GM15510 (cell line): ENCODE measurements around the gene VWA3A.

Source experiments
- POLR2A ChIP-seq: IDR thresholded peaks from 3 replicates; pipeline ENCODE4 v1.6.1; 2011; ENCODE audit warnings: borderline replicate concordance; ENCODE audit not compliant: insufficient read length; ENCODE audit errors: extremely low read depth

VWA3A gene

DNA sequence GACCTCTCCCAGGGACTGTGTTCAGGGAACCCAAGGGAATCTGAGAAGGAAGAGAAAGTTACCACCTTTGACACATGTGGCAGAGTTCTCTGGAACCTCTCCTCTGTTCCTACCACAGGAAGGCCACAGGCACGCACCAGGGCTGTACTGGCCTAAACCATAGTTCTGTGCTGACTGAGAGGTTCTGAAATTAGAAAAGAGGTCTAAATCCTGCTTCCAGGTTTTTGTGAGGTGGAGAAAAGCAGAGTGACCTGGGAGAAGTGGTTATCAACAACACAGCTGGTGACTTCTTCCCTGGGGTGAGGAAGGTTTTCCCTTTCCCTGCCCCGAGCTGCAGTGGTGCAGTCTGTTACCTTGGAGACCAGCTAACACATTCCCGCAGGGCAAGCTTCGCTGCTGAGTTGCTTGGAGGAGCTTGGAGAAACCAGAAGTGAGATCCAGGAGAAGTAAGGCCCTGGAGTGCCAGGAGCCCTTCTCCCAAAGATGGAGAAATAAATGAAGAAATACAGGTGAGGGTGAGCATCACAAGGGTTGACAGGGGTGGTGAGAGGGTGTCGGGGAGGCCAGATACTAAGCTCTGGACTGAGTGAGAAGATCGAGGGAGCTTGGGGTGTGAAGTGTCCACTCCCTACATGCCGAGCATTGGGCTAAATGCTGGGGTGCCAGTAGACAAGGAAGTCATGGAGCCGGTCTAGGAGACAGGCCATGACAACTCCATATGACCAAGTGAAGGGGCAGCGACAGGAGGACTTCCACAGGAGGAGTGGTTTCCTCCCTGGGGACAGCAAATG, at the start of gene VWA3A:
TSS of gene VWA3A (plus strand) at position 399 of the 791 bp plus-strand sequence. CDS start at position 496, 97 bp downstream.
- TF ChIP-seq POLR2A = no peak

DNA sequence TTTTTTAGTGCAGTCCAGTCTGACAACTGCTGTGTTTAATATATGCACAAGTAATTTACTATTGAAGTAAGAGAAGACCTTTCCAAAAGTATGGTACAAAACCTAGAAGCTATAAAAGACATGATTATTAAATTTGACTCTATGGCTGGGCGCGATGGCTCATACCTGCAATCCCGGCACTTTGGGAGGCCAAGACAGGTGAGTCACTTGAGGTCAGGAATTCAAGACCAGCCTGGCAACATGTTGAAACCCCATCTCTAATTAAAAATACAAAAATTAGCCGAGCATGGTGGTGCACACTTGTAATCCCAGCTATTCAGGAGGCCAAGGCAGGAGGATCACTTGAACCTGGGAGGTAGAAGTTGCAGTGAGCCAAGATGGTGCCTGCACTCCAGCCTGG, 41.4 kb upstream of the VWA3A start:
- TF ChIP-seq POLR2A = no peak

- no peak for TF ChIP-seq POLR2A
Observed at GRCh38 chr16:22052980-22053379, 39.4 kb upstream of the VWA3A start.

DNA sequence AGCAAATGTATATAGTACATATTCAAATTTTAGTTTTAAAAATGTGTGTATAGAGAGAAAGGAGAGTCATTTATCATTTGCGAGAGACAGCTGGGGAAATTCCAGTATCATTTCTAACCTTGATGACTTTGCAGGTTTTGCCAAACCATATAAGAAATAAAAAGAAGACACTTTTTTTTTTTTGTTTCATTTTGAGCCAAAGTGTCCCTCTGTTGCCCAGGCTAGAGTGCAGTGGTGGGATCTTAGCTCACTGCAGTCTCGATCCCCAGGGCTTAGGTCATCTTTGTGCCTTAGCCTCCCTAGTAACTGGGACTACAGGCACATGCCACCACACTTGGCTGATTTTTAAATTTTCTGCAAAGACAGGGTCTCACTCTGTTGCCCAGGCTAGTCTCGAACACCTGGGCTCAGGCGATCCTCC, 38.4 kb upstream of the VWA3A start:
- TF ChIP-seq POLR2A = no peak

DNA sequence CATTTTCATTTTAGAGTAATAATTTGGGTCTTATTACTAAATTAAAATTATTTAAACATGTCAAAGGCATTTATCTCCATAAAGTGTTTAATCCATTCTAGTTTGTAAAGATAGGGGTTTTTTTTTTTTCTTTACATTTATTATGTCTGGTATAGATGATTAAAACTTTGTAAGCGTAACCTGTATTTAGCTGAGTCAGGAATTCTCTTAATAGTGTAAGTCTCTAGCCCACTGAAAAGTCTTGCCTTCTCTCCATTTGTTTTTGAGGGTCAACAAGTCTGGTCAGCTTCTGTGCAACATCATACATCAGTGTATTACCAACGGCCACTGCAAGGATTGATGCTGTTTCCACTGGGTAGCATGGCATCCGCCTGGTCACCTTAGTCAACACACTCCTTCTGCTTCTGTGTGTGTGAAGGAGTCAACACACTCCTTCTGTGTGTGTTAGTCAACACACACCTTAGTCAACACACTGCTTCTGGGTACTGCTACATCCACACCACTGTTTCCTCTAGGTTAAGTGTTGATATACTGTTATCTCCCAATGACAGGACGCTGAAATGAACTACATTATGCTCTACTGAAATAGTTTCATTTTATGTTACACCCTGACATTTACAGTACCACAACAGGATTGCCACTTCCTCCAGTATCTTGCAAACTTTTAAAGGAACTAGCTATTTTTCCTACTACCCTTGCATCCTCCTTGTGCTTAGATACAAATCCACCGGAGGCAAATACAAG, 37.3 kb upstream of the VWA3A start:
- no peak for TF ChIP-seq POLR2A

DNA sequence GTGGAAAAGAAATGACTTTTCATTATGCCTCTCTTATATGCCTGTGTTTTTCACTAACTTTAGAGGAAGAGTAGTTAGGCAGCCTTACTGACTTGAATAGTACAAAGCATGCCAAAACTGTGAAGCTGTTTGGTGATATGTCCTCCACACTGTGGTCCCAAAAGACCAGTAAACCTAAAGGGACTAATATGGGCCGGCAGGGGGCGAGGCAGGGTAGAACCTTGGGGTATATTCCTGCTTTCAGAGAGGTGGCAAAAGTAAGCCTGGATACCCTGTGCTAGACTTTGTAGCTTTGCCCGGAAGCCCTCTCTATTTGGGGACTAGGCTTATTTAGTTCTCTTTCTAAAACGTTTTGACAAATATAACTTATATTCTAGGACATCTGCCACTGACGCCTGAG, 36.5 kb upstream of the VWA3A start:
- no peak for TF ChIP-seq POLR2A

DNA sequence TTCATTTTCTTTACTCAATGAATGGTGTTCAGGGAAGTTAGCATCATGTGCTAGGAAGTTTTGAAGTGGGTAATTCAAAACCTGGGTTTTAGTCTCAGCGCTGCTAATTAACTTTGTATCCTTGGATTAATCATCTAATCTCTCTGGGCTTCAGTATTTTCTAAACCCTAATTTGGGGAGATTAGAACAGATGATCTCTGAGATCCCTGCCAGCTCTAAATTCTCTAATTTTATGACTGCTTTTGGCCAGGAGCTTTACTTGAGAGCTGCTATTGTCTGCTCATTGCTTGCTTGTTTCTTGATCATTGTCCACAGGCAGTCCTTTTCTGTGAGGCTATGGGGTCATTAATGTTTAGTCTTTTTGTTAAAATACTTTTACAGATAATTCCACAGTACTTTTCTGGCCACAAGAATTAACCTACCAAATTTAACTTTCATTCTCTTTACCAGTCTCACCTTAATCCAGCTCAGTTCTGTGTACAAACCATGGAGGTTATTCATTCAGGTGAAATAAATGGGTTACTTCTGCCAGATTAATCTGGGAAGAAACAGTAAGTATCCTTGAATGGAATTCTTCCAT, 28.4 kb upstream of the VWA3A start:
- no peak for TF ChIP-seq POLR2A

- TF ChIP-seq POLR2A = no peak
Observed at GRCh38 chr16:22065252-22065651, 27.1 kb upstream of the VWA3A start.

GRCh38 chr16:22070361-22071330, 21.7 kb upstream of the VWA3A start:
- TF ChIP-seq POLR2A = no peak

DNA sequence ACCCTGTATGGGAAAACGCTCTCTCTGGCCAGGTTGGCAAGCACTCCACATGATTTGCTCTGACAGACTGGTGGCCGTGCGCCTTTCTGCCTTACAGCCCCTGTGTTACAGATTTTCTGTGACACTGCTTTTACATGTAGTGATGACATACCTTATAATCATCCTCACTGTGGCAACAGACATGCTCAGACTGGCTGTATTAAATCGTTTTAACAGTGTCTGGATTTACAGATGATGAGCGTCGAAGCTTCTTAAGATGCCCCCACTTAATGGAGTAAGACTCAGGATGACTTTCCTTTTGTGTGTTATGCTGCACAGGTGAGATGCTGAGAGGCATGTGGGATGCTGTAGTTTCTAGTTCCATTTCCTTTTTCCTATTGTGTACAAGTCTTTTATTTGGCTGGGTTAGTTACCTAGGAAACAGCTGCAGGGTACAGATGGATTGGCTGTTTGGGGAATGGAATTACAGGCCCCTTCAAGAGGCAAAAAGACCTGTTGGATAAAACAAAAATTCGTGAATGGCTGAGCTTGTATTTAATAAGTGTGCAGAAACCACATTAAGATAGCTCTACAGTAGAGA, 20.9 kb upstream of the VWA3A start:
- no peak for TF ChIP-seq POLR2A

DNA sequence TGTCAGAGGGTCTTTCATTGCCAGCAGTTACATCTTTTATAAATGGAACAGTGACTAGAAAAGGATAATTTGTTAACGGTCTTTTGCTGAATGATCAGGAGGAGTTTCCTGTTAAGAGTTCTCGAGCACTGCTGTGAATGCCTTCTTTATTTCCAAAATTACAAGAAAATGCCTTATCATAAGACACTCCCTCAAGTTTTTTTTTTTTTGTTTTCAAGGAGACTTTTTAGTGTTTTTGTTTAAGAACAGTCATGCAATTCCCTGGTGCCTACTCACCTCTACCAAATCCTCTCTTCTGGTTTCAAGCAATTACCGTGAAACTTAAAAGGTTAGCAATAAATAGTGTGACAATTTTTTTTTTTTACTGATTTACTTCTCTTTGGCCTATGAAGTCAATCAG, 19.0 kb upstream of the VWA3A start:
- TF ChIP-seq POLR2A = no peak

- TF ChIP-seq POLR2A = no peak
Observed at GRCh38 chr16:22075043-22075757, 17.1 kb upstream of the VWA3A start.

DNA sequence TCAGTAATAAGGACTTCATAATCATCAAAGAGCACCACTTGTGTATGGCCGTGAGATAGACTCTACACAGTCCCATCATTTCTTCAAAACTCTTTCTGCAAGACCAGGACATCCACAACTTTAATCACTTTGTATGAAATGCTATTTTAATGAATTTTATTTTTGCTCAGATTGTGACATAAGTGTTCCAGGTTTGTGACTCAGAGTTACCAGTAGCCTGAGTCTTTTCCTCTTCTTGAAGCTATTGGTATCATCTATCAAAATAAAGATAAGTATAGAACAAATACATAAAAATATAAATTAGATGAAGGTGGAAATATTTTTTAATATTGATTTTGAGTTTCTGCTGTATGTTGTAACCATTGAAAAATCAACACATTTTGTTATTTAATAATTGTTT, 16.6 kb upstream of the VWA3A start:
- no peak for TF ChIP-seq POLR2A
